Activated CD8-positive, alpha-beta memory T cell treated with anti-CD3 and anti-CD28 coated beads, Interleukin-2, amount 50 U/mL, for 1 hour (primary cell): ENCODE measurements around the gene ATP6V1F.

ENCODE experiments used
- DNase-seq: peaks from one replicate; pipeline ENCODE4 v3.0.0-alpha.2; 2020; ENCODE audit errors: extremely low read depth

Gene ATP6V1F

DNA sequence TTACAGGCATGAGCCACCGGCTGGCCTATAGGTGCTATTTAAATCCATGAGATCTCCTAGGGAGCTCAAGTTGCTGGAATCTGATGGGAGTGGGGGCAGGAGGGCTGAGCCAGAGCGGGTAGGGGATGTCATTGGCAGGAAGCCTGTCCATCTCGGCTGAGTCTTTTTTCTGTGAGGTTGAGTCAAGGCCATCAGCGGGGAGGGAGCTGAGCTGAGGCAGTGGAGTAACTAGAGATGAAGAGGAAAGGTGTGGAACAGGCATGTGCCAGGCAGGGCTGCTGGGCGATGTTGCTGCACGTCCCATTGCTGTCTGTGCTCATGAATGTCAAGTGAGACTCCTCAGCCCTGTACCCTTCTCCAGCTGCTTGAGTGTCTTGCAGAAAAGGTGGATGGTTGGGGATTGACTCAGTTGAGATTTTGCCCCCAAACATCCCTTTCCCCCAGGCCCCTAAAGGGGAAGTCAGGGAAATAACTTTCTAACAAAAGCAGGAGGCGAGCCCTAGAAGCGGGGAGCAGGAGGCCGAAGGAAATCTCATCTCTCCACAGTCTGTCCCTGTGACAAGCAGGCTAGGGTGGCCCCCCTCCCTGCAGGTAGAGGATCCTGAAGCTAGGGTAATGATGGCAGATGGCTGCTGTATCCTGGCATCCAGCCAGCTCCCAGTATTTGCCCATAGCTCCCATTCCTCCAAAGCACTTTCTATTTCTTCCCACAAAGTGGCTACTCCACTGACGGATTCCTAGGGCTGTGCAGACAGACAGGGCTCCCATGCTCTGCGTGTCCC lies 5.4 kb downstream of the ATP6V1F start:
- DNase-seq, result no peak

DNA sequence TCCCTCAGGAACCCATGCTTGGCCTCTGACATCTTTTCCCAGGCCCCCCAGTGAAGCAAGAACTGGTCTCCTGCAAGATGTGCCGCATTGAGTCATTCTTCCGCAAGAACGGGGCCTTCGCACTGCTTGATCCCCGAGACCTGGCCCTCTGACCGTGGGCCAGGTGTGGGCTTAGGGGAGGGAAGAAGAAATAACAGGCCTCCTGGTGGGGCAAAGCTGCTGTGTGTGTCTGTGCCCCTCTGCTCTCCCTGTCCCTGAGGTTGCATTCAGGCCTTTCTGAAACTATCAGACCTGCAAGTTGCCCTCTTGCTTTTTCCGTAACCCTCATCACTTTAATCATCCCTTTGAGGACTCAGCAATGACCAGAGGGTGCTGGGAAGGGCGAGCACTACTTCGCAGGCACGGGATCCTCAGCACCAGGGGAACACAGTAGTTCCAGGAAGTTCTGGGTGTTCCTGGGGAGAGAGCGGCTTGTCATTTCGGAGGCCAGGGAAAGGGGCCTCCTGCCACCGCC lies 6.0 kb downstream of the ATP6V1F start:
- no peak for DNase-seq

DNA sequence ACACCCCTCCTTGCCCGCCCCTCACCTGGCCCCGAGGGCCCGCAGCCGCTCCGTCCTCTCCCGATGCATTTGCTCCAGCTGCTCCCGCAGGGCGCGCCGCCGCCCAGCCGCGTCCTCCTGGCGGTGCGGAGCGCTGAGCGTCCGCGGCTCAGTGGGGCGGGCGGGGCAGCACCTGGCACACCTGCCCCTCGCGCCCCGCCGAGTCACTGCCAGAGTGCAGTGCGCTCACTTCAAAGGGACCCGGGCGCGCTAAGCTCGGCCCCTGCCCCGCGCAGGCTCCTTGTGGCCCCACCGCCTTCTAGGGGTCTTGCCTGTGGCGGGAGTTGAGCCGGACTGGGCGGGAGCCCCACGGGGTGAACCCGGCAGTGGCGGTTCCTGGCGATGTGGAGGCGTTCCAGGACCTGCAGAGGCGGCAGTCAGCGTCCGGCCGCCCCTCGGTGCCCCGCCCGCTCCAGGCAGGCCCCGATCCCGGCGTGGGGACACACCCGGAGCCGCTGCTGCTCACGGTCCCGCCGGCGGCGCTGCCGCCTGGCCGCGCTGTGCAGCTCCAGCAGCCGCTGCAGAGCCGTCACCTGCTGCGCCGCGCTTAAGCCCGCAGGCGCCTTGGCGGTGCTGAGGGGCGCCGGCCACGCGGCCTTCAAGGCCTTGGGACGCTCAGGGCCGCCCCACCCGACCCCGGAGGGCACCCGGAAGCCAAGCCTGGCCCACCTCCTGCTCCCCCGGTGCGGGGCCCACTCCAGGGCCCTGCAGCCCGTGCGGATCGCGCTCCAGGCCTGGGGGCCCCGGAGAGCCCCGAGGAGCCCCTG lies 6.7 kb downstream of the ATP6V1F start:
- DNase-seq, result no peak

DNA sequence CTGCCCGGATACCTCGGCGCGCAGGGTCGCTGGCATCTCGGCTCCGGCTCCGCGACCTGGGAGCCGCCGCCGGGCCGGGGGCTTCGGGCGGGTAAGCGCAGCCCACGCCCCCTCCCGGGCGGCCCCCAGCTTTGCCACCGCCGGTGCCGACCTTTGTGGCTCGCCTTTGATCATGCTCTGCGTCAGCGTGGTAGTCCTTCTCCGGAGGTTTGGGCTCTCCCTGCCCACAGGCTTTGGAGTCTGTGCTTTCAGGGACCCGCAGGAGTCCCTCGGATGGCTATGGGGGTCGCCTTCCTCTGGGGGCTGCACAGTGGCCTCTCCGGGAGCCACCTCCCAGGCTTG lies 7.3 kb downstream of the ATP6V1F start:
- no peak for DNase-seq

DNA sequence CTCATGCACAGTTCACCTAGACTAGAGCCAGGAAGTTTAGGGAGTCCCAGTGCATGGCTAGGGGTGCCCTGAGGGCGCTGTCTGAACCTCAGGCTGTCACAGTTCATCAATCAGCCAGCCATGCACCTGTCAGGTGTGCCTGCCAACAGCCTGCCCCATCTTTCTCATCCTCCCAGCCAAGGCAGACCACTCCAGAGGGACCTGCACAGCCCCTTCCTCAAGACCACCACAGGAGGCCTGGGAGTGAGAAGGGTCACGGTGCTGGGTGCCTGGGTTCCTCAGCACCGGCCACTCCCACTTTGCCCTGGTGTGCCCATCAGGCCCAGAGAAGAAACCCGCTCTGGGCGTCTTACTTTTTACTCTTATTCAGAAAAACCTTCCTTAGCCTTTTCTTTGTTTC lies 8.4 kb downstream of the ATP6V1F start:
- DNase-seq, result no peak

DNA sequence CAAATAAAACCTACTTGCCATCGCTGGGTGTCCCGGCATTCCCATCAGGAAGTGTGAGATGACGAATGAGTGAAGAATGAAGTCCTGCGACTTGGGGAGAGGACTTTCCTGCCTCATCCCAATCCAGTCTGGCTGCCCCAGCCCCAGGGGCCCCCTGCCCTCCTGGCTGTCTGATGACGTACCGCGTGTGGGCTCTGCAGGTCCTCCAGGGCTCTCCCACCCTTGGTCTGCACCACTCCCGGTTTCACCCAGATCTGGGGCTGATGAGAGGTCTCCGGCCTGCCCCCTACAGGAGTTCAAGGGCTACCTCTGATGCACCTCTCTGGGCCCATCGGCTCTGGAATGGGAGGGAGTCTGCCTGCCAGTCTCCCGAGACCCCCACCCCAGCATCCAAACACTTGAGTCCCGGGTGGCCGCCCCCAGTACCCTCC lies 9.8 kb downstream of the ATP6V1F start:
- no peak for DNase-seq

DNA sequence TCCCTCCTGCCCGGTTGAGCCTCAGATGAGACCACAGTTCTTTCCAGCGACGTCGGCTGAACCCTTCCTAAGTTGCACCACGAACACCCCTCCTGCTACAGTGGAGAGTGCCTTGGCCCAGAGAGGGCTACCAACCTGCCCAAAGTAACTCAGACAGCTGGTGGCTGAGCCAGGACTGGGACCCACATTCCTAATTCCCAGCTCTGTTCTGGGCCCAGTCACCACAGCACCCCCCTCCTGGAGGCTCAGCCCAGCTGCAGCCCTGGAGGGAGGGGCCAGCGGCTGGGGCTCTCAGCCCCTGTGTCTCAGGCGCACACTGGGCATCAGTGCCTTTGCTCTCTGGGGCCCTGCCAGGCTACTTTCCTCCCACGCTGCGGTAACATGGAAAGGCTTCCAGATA lies 10.6 kb downstream of the ATP6V1F start:
- no peak for DNase-seq

DNA sequence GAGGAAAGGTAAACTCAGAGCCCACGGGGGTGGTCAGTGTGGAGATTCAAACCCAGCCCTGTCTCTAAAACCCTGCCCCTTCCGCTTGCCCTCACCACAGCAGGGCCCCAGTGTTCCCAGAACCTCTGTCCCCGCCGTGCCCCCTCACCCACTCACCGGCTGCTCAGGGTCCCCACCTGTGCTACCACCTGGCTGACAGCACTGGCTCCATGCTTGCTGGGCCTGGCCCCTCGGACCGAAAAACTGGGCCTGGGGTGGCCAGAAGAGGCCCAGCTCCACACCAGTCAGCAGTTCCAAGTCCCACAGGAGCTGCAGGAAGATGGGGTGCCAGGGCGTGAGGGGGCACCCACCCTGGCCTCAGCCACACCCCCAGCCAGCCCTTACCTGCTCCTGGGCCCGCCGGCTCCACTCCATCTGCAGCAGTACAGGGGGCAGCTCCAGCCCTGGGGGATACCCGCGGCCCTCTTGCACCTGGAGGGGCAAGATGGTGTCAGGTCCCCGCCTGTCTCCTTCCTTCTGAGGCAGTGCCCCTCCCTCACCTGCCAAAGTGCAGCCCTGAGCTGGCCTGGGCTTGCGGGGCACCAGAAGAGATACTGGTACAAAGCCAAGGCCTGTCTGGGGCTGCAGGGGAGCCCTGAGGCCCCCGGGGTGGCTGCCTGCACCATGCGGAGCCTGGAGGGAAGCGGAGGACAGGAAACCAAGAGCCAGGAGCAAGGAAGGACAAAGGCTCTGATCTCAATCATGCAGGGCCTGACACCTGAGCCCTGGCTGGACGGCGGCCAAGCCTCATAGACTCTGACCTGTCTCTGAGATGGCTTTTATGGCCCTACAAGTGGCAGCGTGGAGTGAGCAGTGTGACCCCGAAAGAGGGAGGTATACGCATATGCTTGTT lies 11.7 kb downstream of the ATP6V1F start:
- no peak for DNase-seq

DNA sequence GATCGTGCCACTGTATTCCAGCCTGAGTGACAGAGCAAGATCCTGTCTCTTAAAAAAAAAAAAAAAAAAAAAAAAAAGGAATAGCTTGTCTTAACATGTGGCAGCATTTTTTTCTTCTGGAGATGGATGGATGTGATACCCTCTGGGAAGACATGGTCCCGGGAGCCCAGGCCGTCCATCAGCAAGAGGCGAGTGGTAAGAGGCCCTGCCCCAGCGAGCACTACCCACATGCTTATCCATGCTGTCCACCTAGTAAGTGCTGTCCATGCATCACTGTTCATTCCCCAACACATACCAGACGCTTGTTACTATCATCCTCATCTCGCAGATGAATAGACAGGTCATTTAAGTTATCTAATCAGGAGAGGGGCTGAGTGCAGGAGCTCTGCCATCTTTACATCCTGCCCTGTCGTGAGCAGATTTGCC lies 12.9 kb downstream of the ATP6V1F start:
- no peak for DNase-seq

DNA sequence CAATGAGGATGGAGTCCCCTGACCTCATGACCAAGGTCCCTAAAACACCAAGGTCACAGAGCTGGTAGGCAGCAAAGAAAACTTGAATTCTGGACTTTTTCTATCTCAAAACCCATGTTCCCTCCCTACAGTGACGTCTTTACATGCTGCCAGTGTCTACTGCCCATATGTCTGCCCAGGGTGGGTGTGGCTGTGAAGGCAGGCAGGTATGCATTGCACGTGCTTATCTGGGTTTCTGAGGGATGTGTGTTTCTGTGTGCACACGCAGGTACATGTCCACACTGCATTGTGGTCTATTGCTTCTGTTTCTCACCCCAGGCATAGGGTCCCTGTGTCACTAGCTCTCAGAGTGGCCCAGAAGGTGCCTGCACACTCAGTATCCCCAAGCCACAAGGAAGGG lies 13.5 kb downstream of the ATP6V1F start:
- DNase-seq, result no peak

DNA sequence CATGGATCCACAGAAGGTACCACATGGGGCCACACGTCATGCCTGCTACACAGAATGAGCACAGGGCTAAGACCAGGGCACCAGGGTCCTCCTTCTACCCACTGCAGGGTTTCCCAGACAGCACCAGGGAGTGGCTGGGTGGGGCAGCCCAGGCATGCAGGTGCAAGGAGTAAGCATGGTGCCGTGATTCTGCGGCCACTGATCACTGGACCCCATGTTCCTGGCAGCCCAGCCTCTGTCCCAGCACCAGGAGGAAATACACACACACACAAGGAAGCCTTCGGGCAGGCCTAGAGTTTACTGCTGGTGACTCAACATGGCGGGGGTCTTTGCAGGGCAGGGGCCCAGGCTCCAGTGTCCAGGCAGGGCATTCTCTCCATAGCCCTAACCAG lies 13.9 kb downstream of the ATP6V1F start:
- DNase-seq, result no peak

DNA sequence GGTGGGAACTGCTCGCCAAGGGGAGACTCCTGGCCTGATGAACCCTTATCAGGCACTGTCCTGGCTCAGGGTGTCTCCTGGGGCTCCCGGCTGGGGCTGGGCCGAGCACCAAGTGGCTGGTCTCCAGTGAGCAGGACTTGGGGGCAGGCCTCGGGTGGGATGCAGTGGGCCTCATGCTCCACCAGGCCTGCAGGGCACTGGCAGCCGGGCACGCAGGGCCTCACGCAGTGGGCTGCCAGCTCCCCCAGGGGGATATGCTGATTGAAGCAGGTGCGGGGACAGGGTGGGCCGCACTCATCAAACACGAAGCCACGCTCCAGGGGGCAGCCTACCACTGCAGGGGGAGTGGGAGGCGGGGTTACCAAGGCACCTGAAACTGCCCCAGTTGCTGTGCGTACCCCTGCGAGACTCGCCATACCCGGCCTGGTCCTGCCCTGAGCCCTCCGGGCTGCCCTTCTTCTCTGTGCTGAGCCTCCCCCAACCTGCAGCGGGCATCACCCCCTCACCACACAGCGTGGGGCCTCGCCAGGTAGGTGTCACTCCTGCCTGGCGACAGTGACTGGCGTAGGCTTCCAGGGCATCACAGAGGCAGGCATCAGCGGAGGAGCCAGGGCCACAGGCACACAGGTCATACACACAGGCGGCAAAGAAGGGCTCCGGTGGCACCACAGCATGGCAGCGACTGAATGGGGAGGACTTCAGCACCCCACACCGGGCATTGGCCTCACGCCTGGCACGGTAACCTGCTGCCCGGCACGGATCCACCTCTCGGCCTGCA lies 14.5 kb downstream of the ATP6V1F start:
- no peak for DNase-seq

DNA sequence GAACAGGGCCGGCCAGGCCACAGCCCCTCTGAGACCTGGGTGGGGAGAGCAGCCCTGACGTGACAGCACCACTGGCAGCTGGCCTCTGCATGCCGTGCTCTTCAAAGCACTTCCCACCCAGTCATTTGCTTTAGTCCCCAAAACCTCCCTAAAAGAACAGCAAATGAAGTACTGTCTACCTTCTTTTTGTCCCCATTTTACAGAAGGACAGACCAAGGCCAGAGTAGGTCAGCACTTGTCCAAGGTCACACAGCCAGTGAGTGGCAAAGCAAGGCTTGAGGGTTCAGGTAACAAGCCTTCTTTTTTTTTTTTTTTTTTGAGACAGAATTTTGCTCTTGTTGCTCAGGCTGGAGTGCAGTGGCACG lies 15.1 kb downstream of the ATP6V1F start:
- no peak for DNase-seq

DNA sequence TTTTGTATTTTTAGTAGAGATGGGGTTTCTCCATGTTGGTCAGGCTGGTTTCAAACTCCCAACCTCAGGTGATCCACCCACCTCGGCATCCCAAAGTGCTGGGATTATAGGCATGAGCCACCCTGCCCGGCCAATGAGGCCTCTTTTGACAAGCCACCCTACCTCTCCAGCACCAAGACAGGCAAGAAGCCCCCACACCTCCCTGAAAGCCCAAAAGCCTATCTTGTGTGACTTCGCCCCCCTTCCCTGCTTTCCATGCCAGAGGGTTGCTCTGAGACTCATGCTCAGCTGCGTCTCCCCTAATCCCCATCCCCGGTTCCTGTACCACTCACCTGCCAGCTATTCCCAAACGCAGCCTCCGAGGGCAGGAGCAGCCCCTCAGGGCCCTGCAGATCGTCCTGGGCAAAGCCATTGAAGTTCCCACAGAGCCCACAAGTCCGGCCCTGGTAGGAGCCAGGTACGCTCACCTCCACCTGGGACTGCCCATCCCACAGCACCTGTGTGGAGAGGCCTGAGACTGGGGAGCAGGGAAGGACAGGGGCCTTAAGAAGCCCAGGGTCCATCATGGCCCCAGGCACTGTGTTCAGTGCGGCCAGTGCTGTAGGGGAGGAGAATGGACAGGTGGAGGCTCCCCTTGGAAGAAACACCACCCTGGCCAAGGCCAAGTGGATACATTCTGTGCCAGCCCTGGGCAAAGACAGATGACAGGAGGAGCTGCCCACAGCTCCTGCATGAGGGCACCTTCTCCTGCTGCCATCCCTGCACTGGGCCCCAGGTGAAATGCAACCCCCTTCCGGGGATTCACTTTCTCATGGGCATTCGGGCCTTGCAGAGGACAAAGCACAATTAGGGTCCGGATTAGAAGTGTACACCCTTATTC lies 15.8 kb downstream of the ATP6V1F start:
- DNase-seq, result no peak

DNA sequence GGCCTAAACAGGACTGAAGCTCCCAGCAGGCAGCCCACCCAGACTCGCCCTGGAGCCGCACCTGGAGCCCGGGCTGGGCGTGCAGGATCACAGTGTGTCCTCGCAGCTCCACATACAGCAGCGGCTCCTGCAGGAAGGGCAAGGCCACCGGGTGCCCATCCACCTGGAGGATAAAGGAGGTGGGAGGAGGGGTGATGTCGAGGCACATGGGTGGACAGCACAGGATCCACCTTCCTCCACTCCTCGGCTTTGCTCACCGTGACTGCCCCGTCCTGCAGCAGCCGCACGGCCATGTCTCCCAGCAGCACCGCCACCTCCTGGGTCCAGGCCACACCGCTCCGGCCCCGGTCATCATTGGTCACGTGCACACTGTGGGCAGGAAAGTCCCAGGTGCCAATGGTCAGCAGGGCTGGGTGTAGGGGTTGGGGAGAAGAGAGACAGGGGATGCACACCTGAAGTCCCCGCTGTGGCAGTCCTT lies 16.8 kb downstream of the ATP6V1F start:
- DNase-seq, result no peak

DNA sequence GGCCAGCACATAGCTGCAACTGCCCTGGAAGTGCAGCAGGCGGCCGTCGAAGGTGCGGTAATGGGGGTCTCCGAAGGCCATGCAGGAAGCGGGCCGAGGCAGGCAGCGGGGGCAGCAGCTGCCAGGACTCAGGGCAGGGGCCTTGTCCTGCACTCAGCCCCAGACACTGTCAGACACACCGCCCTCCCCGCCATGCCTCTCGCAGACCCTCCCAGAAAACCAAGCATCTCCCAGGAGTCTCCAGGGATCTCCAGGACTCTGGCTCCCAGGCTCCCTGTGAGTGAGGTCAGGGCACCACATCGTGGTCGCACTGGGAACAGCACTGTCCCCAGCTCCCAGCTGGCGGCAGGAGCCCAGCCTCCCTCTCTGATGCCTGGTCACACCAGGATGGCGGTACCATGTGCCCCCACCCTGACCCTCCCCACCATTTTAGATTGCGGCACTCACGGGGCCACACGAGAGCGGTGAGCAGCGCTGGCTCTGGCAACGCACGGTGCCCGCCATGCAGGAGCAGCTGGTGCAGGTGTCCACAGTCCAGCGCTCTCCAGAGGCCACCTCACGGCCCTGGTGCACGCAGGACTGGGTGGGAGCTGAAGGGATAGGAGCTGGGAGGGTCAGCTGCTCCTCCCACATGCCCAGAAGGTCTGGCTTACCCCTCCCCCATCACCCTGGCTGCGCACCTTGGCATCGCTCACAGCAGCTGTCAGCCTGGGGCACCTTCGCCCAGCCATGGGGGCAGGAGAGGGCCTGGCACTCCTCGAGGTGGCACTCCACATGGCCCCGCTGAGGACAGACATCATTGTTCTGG lies 17.5 kb downstream of the ATP6V1F start:
- DNase-seq, result no peak

DNA sequence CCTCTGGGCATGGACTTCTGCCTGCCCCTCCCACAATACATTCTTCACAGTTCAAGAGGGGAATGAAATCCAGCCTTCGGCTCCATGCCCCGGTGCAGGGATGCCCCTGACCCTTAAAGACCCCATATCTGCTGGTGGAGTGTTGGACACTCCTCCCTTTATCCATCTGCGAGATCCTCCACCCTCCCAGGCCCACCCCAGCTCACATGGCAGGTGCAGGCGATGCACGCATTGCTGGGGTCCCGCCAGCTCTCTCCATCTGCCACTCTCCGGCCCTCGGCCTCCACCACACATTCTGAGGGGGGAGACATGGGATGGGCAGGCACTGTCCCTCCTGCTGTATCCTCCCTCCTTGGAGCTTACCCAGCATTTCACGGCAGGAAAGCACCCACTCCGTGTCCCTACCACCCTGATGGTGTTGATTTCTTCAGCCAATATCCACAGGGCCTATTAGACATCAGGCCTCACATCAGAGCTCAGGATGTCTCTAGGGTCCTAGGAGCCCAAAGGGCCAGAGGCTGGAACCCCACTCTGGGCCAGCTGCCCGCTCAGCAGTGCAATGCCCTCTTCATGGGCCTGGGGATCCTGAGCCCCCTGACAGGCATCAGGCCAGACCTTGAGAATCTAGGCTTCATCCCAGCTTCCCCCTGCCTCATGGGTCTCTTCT lies 18.3 kb downstream of the ATP6V1F start:
- no peak for DNase-seq

DNA sequence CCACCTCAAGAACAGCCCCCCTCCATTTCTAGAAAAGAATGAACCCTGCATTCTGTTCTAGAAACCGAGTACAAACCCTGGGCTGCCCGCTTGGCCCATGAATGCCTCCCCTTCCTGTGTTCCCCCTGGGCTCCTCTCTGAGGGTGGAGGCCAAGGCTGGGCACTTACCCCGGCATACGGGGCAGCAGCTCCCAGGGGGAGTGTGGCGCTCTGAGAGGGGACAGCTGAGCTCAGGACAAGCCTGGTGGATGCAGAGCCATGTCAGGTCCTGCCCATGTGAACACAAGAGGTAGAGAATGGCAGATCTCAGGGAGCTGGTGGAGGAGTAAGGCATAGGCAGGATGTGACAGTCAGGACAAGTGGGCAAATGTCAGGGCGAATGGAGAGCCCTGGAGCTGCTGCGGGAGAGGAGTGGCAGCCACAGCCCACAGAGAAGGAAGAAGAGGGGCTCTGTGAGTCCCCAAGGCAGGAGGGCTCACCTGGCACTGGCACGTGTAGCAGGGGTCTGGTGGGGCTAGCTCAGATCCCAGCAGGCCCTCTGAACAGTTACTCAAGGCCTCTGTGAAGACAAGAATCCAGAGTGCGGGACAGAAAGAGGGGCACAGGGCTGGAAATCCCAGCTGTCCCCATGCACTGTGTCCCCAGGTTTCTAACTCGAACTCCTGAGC lies 18.9 kb downstream of the ATP6V1F start:
- DNase-seq, result no peak
